HG03175 (cell line): ENCODE results near the gene VWA7.

ENCODE experiments used
- ATAC-seq: cut with Tn5 transposase; IDR thresholded peaks from one replicate; pipeline ENCODE4 v1.9.1; 2021; ENCODE audit warnings: mild to moderate bottlenecking, moderate library complexity; ENCODE audit not compliant: unreplicated experiment

The VWA7 gene

DNA sequence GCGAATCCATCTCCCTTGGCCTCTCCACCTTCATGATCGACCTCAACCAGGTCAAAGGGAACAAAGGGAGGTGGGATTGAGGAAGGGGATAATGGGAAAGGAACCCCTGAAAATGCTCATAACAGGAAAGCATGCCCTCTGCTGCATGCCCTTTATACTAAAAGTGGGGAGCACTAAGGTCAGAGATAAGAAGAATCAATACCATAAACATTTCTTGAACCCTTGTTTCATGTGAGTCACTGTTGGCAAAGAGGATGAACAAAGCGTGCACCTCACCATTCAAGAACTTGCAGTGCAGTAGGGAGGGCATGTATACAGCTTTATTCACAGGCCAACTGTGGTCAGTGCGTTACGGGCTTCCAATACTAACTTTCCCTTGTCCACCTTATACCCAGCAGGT, 16.3 kb downstream of the VWA7 start:
- ATAC-seq: no peak

DNA sequence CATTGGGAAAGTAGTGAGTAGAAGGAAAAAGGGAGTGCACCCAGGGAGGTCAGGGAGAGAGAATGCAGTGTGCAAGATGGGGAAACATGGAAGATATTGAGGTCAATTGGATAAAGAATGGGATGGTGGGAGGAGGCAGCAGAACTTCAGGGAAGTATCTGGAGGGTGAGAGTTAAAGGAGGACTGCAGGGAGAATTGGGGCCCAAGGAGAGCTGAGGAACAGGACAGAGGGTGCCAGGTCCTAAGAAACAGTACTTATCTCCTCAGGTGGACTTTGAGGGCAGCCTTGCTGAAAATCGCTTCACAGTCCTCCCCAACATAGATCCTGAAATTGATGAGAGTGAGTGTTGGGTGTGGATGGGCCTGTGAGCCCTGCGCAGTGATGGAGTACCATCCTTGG, 18.8 kb downstream of the VWA7 start:
- no peak for ATAC-seq

DNA sequence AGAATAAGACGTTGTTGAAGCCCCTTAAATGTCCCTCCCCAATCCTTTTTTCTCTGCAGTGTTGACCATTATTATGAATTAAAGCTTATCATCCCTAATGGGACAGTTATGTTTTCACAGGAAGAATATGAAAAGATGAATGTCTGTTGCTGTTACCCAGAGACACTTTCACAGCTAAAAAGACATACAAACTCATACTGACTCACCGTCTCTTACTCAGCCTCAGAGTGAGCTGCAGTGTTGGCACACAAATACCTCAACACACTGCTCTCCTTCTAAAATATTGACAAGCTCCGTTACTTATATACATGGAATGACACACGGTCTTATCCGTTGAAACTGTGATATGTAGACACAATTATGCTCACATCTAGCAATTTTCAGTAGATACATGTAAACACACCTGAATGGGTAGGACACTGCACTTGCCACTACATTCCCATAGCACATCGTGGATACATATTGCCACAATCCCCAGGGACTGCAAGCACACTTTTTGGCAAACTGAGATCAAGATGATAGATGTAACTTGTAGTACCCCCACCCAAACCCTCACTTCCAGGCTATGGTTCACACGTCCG, 24.3 kb downstream of the VWA7 start:
- ATAC-seq: no peak

DNA sequence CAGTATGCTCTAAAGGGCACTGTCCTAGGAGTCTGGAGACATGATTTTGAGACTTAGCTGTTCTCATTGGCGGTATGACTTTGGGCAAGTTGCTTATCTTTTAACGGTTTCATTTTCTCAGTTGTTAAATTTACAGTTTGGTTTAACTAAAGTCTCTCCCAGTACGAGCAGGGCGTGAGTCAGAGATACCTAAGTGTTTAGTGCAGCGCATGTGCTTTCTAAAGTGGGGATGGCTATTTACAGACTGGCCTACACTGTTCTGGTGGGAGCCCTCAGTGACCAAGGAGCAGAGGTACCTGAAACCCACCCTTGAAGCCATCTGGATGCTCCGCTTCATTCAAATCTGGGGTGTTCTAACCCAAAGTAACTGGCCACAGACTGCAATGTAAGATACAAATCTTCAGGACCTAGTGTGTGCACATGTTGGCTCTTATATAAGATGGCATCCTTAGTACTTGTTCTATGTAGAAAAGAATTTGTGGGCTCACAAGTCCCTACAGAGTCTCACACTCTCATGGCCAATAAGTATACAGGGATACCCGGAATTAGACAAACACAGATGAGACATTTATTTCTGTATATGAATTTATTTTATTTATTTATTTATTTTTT, 26.6 kb downstream of the VWA7 start:
- ATAC-seq: no peak

DNA sequence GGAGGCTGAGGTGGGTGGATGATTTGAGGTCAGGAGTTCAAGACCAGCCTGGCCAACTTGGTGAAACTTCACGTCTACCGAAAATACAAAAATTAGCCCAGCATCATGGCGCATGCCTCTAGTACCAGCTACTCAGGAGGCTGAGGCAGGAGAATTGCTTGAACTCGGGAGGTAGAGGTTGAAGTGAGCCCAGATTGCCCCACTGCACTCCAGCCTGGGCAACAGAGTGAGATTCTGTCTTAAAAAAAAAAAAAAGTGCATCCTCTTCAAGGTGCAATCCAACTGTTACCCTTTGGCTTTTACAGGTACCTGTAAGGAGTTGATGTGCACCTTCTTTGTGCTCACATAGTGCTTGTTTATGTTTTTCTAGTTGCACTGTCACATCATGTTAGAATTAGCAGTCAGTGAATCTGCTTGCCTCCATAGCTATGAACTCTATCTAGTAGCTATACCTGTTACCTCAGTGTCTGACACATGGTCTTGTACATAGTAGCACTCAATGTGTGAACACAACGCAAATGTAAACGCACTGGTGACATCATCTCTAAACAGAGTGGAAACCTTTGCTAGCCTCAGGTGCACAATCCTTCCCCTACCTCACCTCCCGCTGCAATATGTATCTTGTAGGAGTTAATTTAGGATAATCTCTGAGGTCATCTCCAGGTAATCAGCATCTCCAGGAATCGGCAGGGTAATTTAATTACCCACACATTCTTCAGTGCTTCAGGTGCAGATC, 27.7 kb downstream of the VWA7 start:
- no peak for ATAC-seq

DNA sequence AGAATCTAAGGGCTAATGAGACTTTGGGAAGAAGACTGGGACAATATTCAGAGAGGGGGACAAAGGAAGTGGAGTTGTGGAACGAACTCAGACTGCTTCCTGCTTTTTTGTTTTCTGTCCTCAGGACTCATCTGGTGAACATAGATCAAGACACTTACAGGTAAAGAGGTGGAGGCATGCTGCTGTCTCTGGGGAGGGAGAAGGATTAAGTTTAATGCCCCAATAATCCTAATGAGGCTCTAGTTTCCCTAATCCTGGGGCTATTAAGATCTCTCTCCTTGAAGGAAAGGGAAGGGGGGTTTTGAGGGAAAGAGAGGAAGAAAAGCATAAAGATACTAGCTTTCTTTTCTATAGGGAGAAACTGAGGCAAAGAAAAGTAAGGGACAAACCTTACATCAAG, 32.7 kb downstream of the VWA7 start:
- ATAC-seq: no peak

DNA sequence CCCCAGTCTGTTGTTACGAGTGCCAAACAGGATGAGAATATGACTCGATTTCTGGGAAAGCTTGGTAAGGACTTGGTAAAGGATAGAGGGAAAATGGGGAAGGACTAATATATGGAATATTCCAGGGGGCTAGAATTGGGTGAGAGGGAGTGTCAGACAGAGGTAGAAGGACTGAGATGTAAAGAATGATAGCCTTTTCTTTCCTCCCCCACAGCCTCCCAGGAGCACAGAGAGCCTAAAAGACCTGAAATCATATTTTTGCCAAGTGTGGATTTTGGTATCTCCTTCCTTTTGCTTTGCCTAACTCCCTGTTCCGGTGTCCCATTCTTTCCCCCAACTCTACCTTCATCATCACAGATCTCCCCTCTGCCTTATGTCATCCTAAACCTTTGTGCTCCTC, 34.2 kb downstream of the VWA7 start:
- ATAC-seq: no peak

DNA sequence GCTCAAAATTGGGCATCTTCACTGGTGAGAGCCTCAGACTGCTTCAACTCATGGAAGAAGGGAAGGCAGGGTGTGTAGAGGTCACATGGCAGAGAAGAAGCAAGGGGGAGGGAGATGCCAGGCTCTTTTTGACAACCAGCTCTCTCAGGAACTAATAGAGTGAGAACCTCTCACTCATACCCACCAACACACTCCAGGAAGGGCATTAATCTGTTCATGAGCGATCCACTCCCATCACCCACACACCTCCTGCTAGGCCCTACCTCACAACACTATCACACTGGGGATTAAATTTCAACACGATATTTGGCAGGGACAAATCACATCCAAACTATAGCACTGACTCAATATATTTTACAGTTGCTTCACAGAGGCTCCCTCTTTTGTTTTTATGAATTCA, 35.3 kb downstream of the VWA7 start:
- no peak for ATAC-seq

DNA sequence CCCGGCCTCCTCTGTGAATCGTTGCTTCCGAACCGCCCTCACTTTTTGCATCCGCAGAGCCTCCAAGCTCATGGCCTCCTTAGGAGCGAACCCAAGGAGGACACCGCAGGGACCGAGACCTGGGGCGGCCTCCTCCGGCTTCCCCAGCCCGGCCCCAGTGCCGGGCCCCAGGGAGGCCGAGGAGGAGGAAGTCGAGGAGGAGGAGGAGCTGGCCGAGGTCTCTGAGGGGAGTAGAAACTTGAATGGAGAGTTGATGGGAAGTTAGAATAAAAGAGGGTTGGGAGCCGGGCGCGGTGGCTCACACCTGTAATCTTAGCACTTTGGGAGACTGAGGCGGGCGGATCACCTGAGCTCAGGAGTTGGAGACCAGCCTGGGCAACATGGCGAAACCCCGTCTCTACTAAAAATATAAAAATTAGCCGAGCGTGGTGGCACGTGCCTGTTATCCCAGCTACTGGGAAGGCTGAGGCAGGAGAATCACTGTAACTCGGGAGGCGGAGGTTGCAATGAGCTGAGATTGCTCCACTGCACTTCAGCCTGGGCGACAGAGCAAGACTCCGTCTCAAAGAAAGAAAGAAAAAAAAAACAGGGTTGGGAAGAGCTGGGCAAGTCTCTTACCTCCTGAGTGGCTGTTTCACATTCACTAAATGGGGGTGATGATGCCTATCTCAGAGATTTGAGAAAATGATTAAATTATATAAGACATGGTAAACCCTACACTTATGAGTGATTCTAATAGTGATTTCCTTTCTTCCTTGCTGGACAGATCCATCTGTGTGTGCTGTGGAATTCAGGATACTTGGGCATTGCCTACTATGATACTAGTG, 36.5 kb downstream of the VWA7 start:
- ATAC-seq: no peak

DNA sequence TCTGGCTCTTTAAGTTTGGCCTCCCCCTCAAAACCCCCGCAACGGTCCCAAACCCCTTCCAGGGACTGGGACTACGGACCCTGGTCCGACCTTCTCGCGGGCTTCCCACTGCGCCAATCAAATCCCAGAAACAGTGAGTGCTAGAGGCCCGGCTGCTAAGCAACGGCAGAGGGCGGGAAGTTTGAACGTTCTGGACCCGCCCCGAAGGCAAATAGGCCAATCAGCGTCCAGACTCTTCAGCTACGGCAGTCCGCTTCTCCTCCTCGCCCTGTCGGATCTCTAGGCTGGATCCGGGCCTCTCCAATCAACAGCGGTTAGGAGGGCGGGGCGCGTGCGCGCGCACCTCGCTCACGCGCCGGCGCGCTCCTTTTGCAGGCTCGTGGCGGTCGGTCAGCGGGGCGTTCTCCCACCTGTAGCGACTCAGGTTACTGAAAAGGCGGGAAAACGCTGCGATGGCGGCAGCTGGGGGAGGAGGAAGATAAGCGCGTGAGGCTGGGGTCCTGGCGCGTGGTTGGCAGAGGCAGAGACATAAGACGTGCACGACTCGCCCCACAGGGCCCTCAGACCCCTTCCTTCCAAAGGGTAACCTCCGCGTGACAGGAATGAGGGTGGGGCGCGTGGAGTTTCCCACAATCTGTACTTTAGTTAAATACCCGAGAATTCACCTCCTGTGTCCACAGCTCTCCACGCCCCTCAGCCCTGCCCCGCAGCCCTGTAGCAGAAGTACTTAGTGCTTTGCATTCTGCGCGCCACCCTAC, 37.3 kb downstream of the VWA7 start, which contains the start of gene MSH5:
Gene MSH5, plus strand, starts transcription at position 367 of the 758 bp plus-strand sequence. CDS start 462 bp downstream, outside the sequence.
- ATAC-seq: peak; percentile 70

DNA sequence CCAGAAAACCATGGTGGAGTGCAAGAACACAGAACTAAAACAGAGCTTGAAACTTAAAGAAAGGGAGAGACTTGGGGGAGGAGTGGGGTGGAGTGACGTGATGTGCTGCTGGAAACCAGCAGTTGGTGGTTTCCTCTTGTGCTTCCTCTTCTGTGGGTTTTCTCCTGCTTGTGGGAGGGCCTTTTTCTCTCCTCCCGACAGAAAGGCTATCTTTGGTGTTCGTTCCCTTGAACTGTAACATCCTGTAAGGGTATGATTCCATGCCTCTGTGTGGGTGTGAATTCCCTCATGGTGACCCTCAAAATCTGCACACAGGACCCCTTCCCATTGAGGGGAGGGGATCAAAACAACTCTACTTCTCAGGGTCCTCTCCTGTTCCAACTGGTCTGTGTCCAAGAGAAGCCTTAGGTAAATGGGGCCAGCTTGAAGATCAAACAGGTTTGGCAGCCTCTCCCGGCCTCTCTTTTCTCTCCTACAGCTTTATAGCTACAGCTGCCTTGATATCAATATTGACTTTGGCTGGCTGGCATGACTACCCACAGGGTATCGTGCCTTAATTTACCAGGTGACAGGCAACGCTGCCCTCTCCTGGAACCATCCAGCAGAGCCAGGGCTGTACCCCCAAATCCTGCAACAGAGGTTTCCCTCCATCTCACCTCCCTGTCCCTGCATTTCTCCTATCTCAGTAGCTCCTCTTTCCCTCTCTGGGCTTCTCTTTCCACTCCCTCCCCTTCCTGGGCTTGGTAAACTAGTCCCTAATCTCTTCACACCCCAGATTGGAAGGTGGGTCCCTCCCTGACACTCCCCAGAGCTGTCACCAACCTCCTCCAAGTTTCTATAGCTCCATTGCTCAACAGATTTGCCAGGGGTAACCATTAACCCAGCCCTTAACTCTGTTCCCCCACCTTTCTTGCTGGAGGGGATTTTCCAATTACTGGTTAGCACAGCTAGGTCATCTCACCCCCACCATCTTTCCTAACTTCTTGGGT, 38.8 kb downstream of the VWA7 start:
- ATAC-seq: no peak

DNA sequence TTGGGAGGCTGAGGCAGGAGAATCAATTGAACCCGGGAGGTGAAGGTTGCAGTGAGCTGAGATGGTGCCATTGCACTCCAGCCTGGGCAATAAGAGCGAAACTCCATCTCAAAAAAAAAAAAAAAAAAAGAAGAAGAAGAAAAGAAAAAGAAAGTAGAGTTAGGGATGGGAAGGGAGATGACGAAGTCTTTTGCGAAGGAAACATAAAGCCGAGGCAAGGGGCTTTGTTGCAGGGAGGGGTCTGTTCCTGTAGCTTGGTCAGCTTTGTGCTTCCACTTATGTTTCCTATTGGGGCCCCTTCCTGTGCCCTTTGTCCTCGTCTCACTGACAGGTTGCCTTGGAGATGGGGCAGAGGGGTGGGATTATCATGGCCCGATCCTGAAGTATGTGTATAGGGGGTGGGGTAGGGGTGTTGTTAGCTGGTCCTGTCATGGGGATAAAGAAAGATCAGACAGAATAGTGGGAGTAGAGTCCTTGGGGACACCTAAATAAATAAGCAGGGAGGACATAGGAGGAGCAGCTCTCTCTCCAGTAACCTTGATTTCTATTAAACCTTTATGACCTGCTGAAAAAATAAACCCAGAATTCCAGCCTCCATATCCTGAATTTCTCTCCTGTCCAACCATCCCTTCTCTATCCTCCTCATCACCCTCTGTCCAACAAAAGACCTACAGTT, 39.7 kb downstream of the VWA7 start:
- ATAC-seq: no peak

DNA sequence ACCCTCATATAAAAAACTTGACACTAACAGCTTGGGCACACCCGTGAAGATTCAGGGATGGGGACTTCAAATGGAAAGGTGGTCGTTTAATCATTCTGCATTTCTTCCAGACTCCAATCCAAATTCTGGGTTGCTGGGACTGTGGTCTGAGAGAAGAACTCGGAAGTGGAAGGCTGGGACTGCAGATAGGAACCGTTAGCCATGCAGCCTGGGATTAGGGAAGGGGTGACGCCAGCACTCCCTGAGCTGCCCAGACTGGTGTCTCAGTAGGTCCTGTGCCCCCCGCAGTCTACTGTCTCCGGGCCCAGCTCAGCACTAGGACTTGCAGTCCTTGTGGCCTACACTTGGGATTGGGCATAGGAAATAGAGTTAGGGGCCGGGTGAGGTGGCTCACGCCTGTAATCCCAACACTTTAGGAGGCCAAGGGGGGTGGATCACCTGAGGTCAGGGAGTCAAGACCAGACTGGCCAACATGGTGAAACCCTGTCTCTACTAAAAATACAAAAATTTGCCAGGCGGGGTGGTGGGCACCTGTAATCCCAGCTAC, 40.3 kb downstream of the VWA7 start:
- ATAC-seq: no peak

DNA sequence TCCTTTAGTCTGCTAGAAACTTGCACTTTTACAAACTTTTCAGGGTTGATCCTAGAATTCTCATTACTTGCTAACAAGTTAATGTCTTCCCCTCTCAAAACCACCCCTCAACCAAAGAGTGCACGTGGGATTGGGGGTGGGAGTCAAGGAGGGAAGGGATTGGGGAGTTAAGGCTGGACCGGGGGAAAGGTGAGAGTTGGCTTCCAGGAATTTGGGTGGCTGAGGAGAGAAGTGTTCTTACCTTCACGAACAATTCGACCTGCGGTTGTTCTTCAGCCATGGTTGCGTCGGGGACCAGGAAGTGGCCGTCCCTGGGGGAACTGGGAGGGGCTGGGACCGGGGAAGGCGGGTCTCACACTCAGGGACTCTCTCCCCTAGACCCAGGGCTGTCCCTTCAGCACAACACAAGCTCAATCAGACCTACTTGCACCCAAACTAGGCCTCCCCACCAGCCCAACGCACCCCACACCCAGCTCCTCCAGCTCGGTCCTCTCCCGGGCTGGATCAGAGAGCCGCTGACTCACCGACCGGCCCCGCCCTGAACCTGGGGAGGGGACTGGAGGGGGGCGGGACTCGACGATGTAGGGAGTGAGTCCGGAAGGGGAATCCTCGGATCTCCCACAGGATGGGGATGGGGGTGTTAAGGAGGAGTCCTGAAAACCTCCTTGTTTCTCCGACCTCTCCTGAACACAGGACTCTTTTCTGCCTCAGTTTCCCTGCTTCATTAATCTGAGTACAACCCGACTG, 40.9 kb downstream of the VWA7 start, which contains the start of gene CLIC1:
Gene CLIC1, minus strand, starts transcription at position 510 of the 747 bp plus-strand sequence. Its CDS starts 230 bp downstream, at position 280.
- ATAC-seq: peak; percentile 27

DNA sequence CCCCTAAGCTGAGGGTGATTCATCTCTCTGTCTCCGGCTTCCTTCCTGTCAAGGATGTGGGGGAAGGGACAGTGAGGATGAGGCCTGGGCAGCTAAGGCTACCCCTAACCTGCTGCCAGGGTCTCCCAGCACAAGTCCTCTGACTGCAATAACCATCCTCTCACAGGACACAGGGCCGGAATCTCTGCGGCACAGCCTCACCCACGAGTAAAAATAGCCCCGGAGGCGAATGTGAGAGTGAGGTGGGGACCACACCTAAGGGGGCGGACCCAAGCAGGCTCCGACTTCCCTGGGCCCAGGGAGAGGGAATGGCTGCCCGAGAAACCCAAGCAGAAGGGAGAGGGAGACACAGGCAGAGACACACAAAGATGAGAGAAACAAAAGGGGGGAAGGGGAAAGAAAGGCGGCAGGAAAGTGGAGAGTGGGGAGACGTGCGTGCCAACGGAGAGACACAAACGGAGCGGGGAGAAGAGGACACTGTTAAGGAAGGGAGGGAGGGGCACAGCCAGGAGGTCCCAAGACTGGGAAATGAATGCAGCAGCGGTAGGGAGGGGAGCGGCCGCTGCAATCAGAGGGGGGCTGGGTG, 42.2 kb downstream of the VWA7 start:
- ATAC-seq: peak; percentile 23

DNA sequence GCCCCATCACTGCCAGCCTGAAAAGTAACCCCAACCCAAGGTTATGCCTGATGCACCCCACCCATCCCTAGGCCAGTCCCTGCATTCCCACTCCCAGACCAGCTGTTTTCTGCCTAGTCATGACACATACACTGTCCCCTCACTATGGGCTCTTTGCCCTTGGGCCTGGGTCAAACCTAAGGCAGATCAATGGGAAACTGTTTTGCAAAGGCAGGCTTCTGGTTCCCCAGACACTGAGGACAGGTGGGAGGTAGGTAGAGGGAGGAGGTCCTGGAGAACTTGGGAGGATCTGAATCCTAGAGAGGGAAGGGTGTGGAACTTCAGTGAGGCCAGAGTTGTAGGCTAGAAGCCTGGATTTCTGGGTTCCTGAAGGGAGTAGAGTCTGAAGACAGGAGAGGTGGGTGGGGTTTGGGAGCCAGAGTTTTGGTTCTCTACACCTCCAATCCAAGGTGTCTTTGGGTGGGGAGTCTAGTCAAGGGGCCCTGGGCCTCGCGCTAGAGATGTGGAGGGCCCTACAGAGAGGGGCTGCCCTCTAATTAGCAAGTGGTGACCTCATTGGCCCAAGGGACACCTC, 42.8 kb downstream of the VWA7 start:
- ATAC-seq: no peak

DNA sequence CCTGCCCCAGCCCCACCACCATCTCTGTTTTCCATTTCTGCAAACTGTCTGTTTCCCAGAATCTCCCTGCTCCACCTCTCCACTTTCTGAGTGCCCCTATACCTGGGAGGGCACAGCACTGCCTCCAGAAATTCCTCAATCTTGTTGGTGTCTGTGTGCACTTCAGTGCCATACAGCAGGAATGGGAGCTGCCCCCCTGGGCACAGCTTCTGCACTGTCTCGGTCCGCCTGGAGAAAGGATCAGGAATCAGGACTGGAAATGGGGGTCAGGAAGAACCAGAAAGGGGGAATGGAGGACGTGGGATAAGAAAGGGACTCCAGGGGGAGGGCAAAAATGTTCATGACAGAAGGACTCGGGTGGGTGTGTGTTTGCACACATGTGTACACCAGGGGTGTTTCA, 43.4 kb downstream of the VWA7 start:
- ATAC-seq: no peak
